ENCODE results near the gene MPST.

The MPST gene

GRCh38 chr22:37043828-37044538 lies 24.4 kb downstream of the MPST start (continued):
- TF ChIP-seq, protein P1, sequence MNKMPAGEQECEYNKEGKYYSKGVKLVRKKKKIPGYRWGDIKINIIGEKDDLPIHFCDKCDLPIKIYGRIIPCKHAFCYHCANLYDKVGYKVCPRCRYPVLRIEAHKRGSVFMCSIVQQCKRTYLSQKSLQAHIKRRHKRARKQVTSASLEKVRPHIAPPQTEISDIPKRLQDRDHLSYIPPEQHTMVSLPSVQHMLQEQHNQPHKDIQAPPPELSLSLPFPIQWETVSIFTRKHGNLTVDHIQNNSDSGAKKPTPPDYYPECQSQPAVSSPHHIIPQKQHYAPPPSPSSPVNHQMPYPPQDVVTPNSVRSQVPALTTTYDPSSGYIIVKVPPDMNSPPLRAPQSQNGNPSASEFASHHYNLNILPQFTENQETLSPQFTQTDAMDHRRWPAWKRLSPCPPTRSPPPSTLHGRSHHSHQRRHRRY (tag by site-specific recombination; IDR thresholded peaks at IDR 0.05): no peak
- TF ChIP-seq ZNF707 (tag by site-specific recombination; IDR thresholded peaks at IDR 0.05): no peak
- TF ChIP-seq KLF1 (tag by site-specific recombination; IDR thresholded peaks at IDR 0.05): peak; percentile 56
- TF ChIP-seq ZNF624 (tag by site-specific recombination; IDR thresholded peaks at IDR 0.05): no peak
- TF ChIP-seq, protein P2, sequence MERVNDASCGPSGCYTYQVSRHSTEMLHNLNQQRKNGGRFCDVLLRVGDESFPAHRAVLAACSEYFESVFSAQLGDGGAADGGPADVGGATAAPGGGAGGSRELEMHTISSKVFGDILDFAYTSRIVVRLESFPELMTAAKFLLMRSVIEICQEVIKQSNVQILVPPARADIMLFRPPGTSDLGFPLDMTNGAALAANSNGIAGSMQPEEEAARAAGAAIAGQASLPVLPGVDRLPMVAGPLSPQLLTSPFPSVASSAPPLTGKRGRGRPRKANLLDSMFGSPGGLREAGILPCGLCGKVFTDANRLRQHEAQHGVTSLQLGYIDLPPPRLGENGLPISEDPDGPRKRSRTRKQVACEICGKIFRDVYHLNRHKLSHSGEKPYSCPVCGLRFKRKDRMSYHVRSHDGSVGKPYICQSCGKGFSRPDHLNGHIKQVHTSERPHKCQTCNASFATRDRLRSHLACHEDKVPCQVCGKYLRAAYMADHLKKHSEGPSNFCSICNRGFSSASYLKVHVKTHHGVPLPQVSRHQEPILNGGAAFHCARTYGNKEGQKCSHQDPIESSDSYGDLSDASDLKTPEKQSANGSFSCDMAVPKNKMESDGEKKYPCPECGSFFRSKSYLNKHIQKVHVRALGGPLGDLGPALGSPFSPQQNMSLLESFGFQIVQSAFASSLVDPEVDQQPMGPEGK (tag by site-specific recombination; IDR thresholded peaks at IDR 0.05): peak; percentile 12; the same call in 1 of the 2 replicates
- TF ChIP-seq PRDM10 (tag by site-specific recombination; IDR thresholded peaks at IDR 0.05): peak; percentile 93

DNA sequence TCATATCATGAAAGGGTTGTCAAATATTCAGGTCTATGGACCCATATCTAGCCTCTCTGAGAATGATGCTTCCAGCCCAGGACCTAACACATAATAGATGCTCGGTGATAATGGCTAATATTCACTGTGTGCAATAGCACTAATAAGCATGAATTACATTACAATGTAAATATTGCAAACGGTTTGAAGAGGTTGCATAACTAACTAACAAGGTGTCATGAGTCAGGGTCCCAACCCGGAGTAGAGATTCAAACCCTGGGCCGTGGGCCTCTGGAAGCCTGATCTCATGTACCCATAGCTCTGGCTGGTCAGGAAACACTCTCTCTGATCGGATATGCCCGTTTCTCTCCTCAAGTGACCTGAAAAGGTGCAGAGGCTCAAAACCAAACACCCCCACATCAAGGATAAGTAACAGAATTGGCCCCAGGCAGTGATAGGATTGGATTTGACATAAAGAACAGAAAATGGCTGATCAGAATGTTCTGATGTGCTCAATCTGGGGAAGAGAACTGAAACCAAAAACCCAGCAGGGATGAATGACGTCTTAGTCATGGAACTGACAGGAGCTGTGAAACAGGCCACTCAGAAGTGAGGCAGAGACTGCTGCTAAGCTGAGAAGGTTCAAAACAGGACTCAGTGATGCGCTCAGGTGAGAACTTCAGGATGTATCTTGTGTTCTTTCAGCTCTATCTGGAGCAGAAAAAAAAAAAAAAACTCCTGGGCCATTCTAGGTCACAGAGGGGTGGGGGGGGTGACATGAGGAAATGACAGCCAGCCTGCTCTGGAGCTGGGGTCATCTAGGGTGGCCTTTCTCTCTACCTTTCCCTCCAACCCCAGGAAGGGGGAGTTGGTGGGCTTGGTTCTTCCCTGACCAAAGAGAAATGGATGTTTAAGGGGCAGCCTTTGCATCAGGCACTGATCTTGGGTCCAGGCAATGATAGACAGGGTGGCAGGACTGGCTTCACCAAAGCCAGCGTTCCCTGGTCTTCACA lies 25.4 kb downstream of the MPST start:
- Histone ChIP-seq H3K9me3 (ENCODE audit: control insufficient read depth, insufficient read depth, low read depth, low read length) (no peaks in the 10 kb centered on the region), H3K4me3 (ENCODE audit: low read depth, low read length) (no peak overlapping the region), H3K36me3 (ENCODE audit: control insufficient read depth in 2 of 2, insufficient read depth in 1 of 2, low read length in 2 of 2) (no peaks in the 10 kb centered on the region), H3K27ac (ENCODE audit: extremely low read depth, low read depth, low read length) (no peak overlapping the region), H3K4me1 (ENCODE audit: control insufficient read depth, insufficient read depth, low read length) (no peaks in the 10 kb centered on the region)
- POLR2A ChIA-PET: interaction anchor here (0.6 to 1.6 kb wide), 3 partner anchors 9 to 155 kb away, joined by 3 read pairs; no protein-coding TSS in a partner anchor
- CTCF ChIA-PET: interaction anchor here (0.5 to 3.5 kb wide), 33 partner anchors 10 to 751 kb away, joined by 3 to 14 read pairs (median 4); partner anchors contain the start of genes IL2RB, MPST and TST
- TF ChIP-seq ZNF341 (tag by site-specific recombination; IDR thresholded peaks at IDR 0.05; ENCODE audit: low read depth) (peak; percentile 38), ZNF549 (tag by site-specific recombination; IDR thresholded peaks at IDR 0.05) (no peak), ZNF426 (tag by site-specific recombination; IDR thresholded peaks at IDR 0.05) (no peak), HOXA7 (CRISPR knock-in tag; IDR thresholded peaks at IDR 0.05; ENCODE audit: borderline replicate concordance) (no peak), KLF10 (tag by site-specific recombination; IDR thresholded peaks at IDR 0.05) (no peak), ZNF19 (tag by site-specific recombination; IDR thresholded peaks at IDR 0.05; ENCODE audit: low read depth) (no peak), ZNF548 (tag by site-specific recombination; IDR thresholded peaks at IDR 0.05) (no peak), ZNF223 (tag by site-specific recombination; IDR thresholded peaks at IDR 0.05) (no peak)
